HCT116 (cell line): Measurements from ENCODE around the gene NAMPT. TPM values are rescaled to one million over a fixed set of nuclear protein-coding genes. Genes with fewer than 3 reads are reported as not detected.

ENCODE experiments used
- ATAC-seq: fragments of 200-7000 bp; cut with Tn5 transposase; 2 replicates; pipeline ENCODE4 v1.9.1; 2020; ENCODE audit warnings: mild to moderate bottlenecking, moderate library complexity
- BruUV-seq: library from RNA; stranded (reverse); fragments of 400-500 nt; replicated peaks from 2 replicates; lab custom pipeline; 2021; lab: Mats Ljungman, UMichigan
- CTCF ChIA-PET: fragments of 300-600 bp; sonication (Branson Sonifier 250); formaldehyde crosslinking; loops from one replicate; lab custom pipeline; 2021; ENCODE audit warnings: antibody characterized with exemption; lab: Charles Lee
- POLR2A ChIA-PET: fragments of 300-600, 350-600 bp; sonication (Branson Sonifier 250); formaldehyde crosslinking; loops from one replicate; lab custom pipeline; 2021; ENCODE audit warnings: antibody characterized with exemption; lab: Charles Lee
- RAD21 ChIA-PET, 2 experiments: fragments of 300-600 bp; sonication (Branson Sonifier 250); formaldehyde crosslinking; loops; one replicate each; lab custom pipeline; 2023; ENCODE audit warnings: low total read pairs in 2 of 2; ENCODE audit not compliant: uncharacterized antibody in 2 of 2, unreplicated experiment in 2 of 2, low non-redundant PET in 1 of 2; lab: Charles Lee
- DNase-seq: peaks from one replicate; pipeline ENCODE4 v3.0.0-alpha.2; 2010; ENCODE audit warnings: low read depth, low spot score
- H2AFZ ChIP-seq: fragments of 200-600 bp; shearing (Covaris generic), sonication (generic); 2 replicates; pipeline ENCODE4 v1.6.1; 2017; ENCODE audit warnings: low read depth, mixed run types, mixed read lengths, antibody characterized with exemption, low read length; ENCODE audit not compliant: poor library complexity, severe bottlenecking
- H3K27ac ChIP-seq: 2 replicates; pipeline ENCODE4 v1.5.1; 2012; ENCODE audit warnings: low read depth, low read length
- H3K27me3 ChIP-seq: fragments of 200-600 bp; sonication (generic); 2 replicates; pipeline ENCODE4 v1.6.1; 2016; ENCODE audit warnings: mixed run types, low read length, mixed read lengths; ENCODE audit not compliant: insufficient read depth
- H3K36me3 ChIP-seq, 2 experiments: fragments of 200-500 bp in 1 of 2; fragments of 200-600 bp in 1 of 2; sonication (Bioruptor generic) in 1 of 2; sonication (generic) in 1 of 2; 2 replicates each; pipeline versions ENCODE4 v1.5.1 to v1.6.1; 2014 to 2016; ENCODE audit warnings: low read length in 2 of 2, inconsistent platforms in 1 of 2, mixed read lengths in 1 of 2, mixed run types in 1 of 2; ENCODE audit not compliant: insufficient read depth in 2 of 2, control insufficient read depth in 1 of 2
- H3K4me1 ChIP-seq, 2 experiments: fragments of 200-600 bp in 1 of 2; sonication (generic) in 1 of 2; 2 replicates each; pipeline versions ENCODE4 v1.5.1 to v1.6.1; 2012 to 2017; ENCODE audit warnings: low read length in 2 of 2, inconsistent platforms in 1 of 2, mild to moderate bottlenecking in 1 of 2, mixed read lengths in 1 of 2, mixed run types in 1 of 2, moderate library complexity in 1 of 2; ENCODE audit not compliant: insufficient read depth in 2 of 2, control insufficient read depth in 1 of 2
- H3K4me2 ChIP-seq: fragments of 200-600 bp; sonication (generic); 2 replicates; pipeline ENCODE4 v1.6.1; 2017; ENCODE audit warnings: mixed run types, low read length, mixed read lengths
- H3K4me3 ChIP-seq, 2 experiments: fragments of 200-600 bp in 1 of 2; sonication (generic) in 1 of 2; replicated peaks in 1 of 2; 2 replicates each; pipeline ENCODE4 v1.5.1; 2011 to 2016; ENCODE audit warnings: low read length in 2 of 2, control low read depth in 1 of 2, low read depth in 1 of 2, mild to moderate bottlenecking in 1 of 2, mixed read lengths in 1 of 2, mixed run types in 1 of 2
- H3K79me2 ChIP-seq: fragments of 200-600 bp; sonication (generic); 2 replicates; pipeline ENCODE4 v1.6.1; 2017; ENCODE audit warnings: mild to moderate bottlenecking, mixed run types, low read length, moderate library complexity, mixed read lengths; ENCODE audit not compliant: insufficient read depth
- H3K9ac ChIP-seq: fragments of 200-600 bp; sonication (generic); 2 replicates; pipeline ENCODE4 v1.6.1; 2016; ENCODE audit warnings: low read length, mixed read lengths
- H3K9me2 ChIP-seq: fragments of 200-600 bp; sonication (generic), shearing (Covaris generic); 2 replicates; pipeline ENCODE4 v1.6.1; 2017; ENCODE audit warnings: mixed run types, mild to moderate bottlenecking, moderate library complexity; ENCODE audit not compliant: insufficient read depth
- H3K9me3 ChIP-seq, 2 experiments: fragments of 200-500 bp in 1 of 2; fragments of 200-600 bp in 1 of 2; sonication (Bioruptor generic) in 1 of 2; sonication (generic) in 1 of 2; 2 replicates each; pipeline ENCODE4 v1.6.1; 2014 to 2017; ENCODE audit warnings: low read length in 2 of 2, mixed read lengths in 2 of 2, inconsistent platforms in 1 of 2, low read depth in 1 of 2, mild to moderate bottlenecking in 1 of 2, mixed run types in 1 of 2, moderate library complexity in 1 of 2; ENCODE audit not compliant: control insufficient read depth in 1 of 2, insufficient read depth in 1 of 2
- H4K20me1 ChIP-seq: fragments of 200-600 bp; sonication (generic), shearing (Covaris generic); 2 replicates; pipeline ENCODE4 v1.6.1; 2017; ENCODE audit warnings: mixed run types, mild to moderate bottlenecking, moderate library complexity; ENCODE audit not compliant: insufficient read depth
- ATF3 ChIP-seq: IDR thresholded peaks from 2 replicates; pipeline ENCODE4 v1.6.1; 2012
- CEBPB ChIP-seq: IDR thresholded peaks from 2 replicates; pipeline ENCODE4 v1.6.1; 2012; ENCODE audit warnings: low read depth
- CTCF ChIP-seq, 3 experiments: fragments of 200-600 bp in 1 of 3; sonication (generic) in 1 of 3; IDR thresholded peaks in 2 of 3; conservative IDR thresholded peaks in 1 of 3; 2 replicates each; pipeline ENCODE4 v1.5.1; 2012 to 2017; ENCODE audit warnings: low read depth in 2 of 3, low read length in 2 of 3, antibody characterized with exemption in 1 of 3, borderline replicate concordance in 1 of 3, control low read depth in 1 of 3, mild to moderate bottlenecking in 1 of 3, mixed read lengths in 1 of 3, mixed run types in 1 of 3, moderate library complexity in 1 of 3; ENCODE audit not compliant: insufficient read depth in 1 of 3
- ELF1 ChIP-seq: IDR thresholded peaks from 2 replicates; pipeline ENCODE4 v1.6.1; 2012; ENCODE audit warnings: low read depth, borderline replicate concordance
- EZH2 ChIP-seq: fragments of 200-600 bp; sonication (generic); IDR thresholded peaks from 2 replicates; pipeline ENCODE4 v1.6.1; 2017; ENCODE audit warnings: antibody characterized with exemption, mixed run types
- JUND ChIP-seq: IDR thresholded peaks from 2 replicates; pipeline ENCODE4 v1.6.1; 2012
- POLR2A ChIP-seq: IDR thresholded peaks from 2 replicates; pipeline ENCODE4 v1.7.0; 2011; ENCODE audit warnings: borderline replicate concordance; ENCODE audit not compliant: insufficient read depth, insufficient read length; ENCODE audit errors: extremely low read depth
- POLR2AphosphoS5 ChIP-seq: IDR thresholded peaks from 2 replicates; pipeline ENCODE4 v1.6.1; 2011; ENCODE audit warnings: mild to moderate bottlenecking, low read depth, low read length, moderate library complexity
- RAD21 ChIP-seq: IDR thresholded peaks from 2 replicates; pipeline ENCODE4 v1.6.1; 2012; ENCODE audit warnings: low read depth, mild to moderate bottlenecking
- REST ChIP-seq: IDR thresholded peaks from 2 replicates; pipeline ENCODE4 v1.6.1; 2012; ENCODE audit warnings: low read depth
- SIN3A ChIP-seq: IDR thresholded peaks from 2 replicates; pipeline ENCODE4 v1.6.1; 2012; ENCODE audit warnings: low read depth
- SP1 ChIP-seq: IDR thresholded peaks from 2 replicates; pipeline ENCODE4 v1.6.1; 2012; ENCODE audit warnings: low read depth
- SRF ChIP-seq: IDR thresholded peaks from 2 replicates; pipeline ENCODE4 v1.6.1; 2012; ENCODE audit warnings: low read depth
- ZBTB33 ChIP-seq: IDR thresholded peaks from 2 replicates; pipeline ENCODE4 v1.6.1; 2011; ENCODE audit warnings: mild to moderate bottlenecking, low read length, moderate library complexity; ENCODE audit not compliant: insufficient replicate concordance; ENCODE audit errors: extremely low read depth
- ZFX ChIP-seq: fragments of 450-650 bp; IDR thresholded peaks from 2 replicates; pipeline ENCODE4 v1.6.1; 2017
- ZNF274 ChIP-seq: fragments of 200-500 bp; sonication (Bioruptor generic); IDR thresholded peaks from 2 replicates; pipeline ENCODE4 v1.6.1; 2014; ENCODE audit warnings: mild to moderate bottlenecking, low read depth, low read length, inconsistent platforms
- intact Hi-C: fragments of 100-400 bp; cut with micrococcal nuclease; formaldehyde crosslinking; loops from 2 replicates; pipeline ENCODE4 v1.10.0; 2022
- total RNA-seq: library from RNA; stranded (reverse); gene quantifications from one replicate; pipeline ENCODE4 v1.2.1, GENCODE V29; 2021; ENCODE audit not compliant: unreplicated experiment

The NAMPT gene
- total RNA-seq, 1 experiment from 2014 or later = 113 TPM

GRCh38 chr7:106312906-106313305, 28.1 kb upstream of the NAMPT start:
- BruUV-seq = no TSS peak
- H3K27ac ChIP-seq = no peak overlapping the region

More at GRCh38 chr7:106312906-106313305, 28.1 kb upstream of the NAMPT start:
- no peaks in the 10 kb centered on the region; a peak in 1 of 4 replicates for H3K9me3 ChIP-seq
- RAD21 ChIA-PET = no interaction called here
- no peaks in the 10 kb centered on the region for H3K36me3 ChIP-seq
- intact Hi-C loops = no loop called here
- no peak for ATAC-seq
- peak overlapping the region; percentile 32; the same call in 1 of the 2 replicates for H3K4me2 ChIP-seq
- DNase-seq = no peak
- no peaks in the 10 kb centered on the region for H3K27me3 ChIP-seq
- no peak overlapping the region for H3K9ac ChIP-seq
- H3K79me2 ChIP-seq = no peaks in the 10 kb centered on the region
- no peaks in the 10 kb centered on the region for H3K9me2 ChIP-seq
- TF ChIP-seq EZH2 = no peak
- no peak for TF ChIP-seq ELF1
- no peak for TF ChIP-seq CTCF (IDR thresholded peaks at IDR 0.05 in 2 of 3, conservative IDR thresholded peaks at IDR 0.05 in 1 of 3; ENCODE audit: borderline replicate concordance in 1 of 3, insufficient read depth in 1 of 3, low read depth in 2 of 3, low read length in 2 of 3)
- TF ChIP-seq POLR2AphosphoS5 = no peak
- no peak for TF ChIP-seq ATF3
- TF ChIP-seq ZBTB33 = no peak
- no peak for TF ChIP-seq ZNF274
- TF ChIP-seq RAD21 = no peak
- TF ChIP-seq SRF = no peak
- TF ChIP-seq ZFX = no peak
- TF ChIP-seq POLR2A = no peak
- no peak for TF ChIP-seq SP1
- no peak for TF ChIP-seq JUND
- TF ChIP-seq SIN3A = no peak
- TF ChIP-seq CEBPB = no peak
- no peak for TF ChIP-seq REST
- H4K20me1 ChIP-seq = no peaks in the 10 kb centered on the region
- H3K4me3 ChIP-seq = no peak overlapping the region
- peak overlapping the region; percentile 93 for H2AFZ ChIP-seq
- CTCF ChIA-PET = no interaction called here
- peaks cover 3 to 12% of the 10 kb centered on the region in 2 experiments; a peak in 3 of 4 replicates for H3K4me1 ChIP-seq
- POLR2A ChIA-PET = no interaction called here
